ENCODE results near the gene STXBP5L.
"Not testable (repeated sequence)": the region's sequence is repeated elsewhere in the genome, so short reads cannot be mapped to it uniquely, and the experiment has no call there.

The STXBP5L gene

DNA sequence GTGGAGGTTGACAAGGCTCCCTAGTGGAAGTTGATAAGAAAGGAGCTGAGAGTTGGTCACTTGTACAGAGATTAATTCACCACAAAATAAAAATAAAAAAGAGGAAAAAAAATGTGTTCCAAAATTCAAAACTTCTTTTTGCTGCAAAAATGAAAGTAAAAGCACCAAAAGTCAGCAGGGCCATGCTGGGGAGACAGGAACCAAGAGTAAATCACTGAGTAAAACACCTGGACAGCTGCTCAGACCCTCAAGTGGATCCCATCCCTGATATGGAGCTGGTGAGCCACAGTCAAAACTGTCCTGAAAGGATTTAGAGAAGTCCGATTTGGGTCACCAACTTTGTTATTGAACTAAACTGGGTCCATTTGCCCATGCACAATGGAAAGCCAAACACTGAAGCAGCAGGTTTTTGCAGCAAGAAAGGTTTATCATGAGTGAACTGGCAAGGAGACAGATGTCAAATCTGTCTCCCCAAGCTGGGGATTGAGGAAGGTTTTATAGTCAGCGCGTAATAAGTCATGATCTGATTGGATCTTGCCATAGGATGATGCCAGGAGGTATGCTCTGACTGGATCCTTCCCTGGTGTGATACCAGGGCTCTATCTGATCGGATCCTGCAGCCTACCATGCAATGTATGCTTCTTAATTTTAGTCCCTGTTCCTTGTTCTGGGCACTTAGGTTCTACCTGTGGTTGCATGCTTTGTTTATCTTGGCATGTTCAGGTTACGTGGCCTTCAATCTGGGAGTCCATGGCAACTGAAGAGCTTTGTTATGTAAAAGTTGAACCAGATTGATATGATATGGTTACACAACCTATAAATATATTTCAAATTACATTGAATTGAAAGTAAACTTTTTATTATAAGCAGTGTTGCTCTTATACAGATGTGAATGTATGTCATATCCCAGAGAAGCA lies 324.6 kb downstream of the STXBP5L start:
- DNase-seq = no peak

DNA sequence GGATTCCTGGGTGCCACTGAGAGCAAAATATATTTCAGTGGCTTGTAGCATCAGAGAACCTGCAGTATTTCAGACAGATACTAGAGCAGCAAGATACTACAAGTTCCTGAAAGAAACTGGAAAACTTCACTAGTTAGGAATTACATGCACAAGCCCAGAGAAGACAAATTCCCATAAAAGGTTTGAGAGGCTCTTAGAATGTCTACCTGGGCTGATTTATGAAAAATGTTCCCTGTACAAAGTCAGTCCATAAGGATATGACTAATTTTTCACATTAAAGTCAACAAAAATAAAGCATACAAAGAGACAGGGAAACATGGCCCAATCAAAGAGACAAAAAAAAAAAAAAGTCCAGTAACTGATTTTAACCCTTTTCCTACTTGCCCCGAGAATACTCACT lies 335.2 kb downstream of the STXBP5L start:
- DNase-seq = no peak

DNA sequence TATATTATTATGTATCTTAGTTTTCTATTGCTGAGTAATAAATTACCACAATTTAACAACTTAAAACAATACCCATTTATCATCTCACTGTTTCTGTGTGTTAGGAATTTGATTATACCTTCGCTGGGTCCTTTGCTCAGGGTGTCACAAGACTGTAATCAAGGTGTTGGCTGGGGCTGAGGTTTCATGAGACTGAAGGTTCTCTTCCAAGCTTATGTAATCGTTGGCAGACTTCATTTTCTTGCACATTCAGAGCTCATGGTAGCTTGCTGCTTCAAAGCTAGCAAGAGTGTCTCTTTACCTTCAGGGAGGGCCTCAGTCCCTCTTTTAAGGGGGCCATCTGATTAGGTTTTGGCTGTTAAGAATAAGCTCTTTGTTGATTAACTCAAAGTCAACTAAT lies 344.7 kb downstream of the STXBP5L start:
- DNase-seq = no peak

DNA sequence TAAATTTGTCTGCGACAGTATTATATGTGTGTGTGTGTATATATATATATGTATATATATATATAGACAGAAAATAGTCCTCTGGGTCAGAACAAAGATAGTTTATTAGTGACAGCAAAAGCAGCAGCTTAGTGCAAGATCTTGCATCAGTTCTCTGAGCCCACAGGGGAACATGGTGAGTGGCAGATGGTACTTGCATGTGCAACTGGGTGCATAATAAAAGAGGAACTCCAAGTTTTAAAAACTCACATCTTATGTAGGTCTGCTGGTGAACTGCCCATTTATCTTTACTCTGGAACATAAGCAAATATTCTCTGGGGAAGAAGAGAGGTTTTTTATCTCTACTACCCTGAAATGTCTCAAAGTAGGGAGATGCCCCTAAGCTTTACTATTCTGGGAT lies 361.4 kb downstream of the STXBP5L start:
- no peak for DNase-seq

DNA sequence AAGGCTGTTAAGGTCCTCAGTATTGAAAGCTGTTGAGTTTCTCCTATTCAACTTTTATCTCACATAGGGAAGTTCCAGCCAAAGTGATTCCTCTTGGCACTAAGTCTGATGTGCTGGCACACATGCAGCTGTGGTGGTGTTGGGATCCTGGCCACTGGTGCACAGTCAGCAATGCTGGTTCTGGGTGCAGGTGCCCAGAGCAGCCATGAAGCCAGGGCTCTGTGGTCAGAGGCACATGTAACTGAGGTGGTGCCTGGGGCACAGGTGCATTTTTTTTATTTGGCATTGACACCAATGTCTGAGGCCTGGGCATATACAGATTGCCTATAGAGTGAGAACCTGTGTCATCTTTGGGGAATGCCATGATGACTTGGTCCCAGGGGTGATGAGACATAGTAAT lies 366.4 kb downstream of the STXBP5L start:
- no peak for DNase-seq

DNA sequence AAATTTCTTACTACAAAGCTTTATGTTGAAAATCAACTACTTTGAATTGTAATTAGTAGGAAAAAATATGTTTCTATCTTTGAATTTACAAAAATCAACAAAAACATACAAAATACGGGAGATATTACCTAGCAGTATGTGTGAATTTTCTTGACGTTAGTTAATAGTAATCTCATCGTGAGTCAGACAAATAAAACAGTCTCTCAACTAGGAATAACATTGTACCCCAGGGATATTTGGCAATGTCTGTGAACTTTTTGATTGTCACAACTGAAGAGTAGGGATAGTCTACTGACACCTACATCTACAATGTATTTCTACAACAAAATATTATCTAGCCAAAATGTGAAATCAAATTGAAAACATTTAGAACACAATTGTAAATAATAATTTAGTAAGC lies 387.4 kb downstream of the STXBP5L start:
- DNase-seq = no peak

DNA sequence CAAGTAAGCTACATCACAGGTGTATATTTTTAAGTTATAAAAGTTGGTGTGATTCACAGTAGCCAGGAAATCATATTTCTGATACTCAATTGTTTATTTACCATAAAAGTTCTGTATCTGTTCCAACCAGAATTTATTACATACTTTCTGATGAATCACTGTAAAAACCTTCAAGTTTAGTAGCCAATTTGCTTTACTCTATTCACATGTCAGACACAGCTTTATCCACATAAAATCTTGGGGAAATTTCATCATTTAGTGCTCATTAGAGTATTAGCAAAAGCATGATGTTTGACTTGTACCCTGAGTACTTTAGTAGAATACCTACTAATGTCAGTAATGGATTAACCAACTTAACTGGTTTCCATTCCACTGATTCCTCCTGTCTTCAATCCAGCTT lies 388.0 kb downstream of the STXBP5L start:
- no peak for DNase-seq

DNA sequence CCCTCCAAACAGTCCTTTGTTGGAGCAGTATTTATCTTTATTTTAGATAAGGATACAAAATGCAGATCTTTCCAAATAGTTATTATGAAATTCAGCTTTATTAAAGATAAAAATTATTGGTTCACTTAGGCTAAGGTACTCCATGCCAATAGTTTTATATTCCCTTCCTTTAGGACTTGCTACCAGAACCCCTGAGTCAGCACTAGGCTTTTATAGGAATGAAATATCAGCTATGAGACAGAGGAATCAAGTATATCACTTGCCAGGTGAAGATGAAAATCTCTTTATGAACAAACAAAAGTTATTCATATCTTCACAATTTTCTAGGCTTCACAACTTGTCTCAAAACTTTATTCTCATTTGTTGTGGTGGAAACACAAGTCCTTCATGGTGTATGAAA lies 416.3 kb downstream of the STXBP5L start:
- no peak for DNase-seq

DNA sequence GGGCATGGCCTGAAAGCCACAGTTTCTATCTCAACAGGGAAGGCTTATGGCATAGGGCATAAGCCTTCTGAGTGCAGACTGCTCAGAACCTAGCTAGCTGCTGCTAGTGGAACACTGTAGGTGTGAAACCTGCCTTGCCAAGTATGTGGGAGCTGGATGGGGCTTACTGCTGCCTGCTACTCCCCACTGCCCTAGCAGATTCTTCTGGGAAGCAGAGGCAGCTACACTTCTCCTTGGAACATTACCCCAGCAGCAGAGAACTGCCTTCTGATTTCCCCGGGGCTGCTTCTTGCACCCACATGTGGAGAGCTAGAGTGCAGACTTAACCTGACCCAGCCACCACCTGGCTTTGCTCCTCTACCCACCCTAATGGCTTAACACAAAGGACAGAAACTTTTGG lies 422.1 kb downstream of the STXBP5L start:
- DNase-seq = no peak

DNA sequence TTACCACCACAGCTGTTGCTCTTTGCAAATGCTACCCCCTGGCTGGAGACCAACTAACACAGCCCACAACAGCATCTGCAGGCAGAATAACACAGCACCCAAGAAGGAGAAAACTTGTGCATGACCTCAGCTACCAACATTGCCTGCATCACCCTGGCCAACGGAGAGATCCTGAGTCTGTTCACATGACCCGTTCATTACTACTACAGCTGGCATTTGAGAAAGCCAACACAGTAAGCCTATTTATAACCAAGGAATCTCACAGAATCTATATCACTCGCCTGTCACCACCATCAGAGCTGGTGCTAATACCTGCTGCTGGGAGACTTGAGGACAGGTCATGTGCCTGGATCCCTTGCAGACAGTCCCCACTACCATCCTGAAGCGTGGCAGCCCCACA lies 422.6 kb downstream of the STXBP5L start:
- no peak for DNase-seq

DNA sequence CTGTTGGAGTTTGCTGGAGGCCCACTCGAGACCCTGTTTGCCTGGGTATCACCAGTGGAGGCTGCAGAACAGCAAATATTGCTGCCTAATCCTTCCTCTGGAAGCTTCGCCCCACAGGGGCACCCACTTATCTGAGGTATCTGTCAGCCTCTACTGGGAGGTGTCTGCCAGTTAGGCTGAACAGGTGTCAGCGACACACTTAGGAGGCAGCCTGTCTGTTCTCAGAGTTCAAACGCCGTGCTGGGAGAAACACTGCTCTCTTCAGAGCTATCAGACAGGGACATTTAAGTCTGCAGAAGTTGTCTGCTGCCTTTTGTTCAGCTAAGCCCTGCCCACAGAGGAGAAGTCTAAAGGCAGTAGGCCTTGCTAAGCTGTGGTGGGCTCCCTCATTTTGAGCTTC lies 448.0 kb downstream of the STXBP5L start:
- DNase-seq = not testable (repeated sequence)

DNA sequence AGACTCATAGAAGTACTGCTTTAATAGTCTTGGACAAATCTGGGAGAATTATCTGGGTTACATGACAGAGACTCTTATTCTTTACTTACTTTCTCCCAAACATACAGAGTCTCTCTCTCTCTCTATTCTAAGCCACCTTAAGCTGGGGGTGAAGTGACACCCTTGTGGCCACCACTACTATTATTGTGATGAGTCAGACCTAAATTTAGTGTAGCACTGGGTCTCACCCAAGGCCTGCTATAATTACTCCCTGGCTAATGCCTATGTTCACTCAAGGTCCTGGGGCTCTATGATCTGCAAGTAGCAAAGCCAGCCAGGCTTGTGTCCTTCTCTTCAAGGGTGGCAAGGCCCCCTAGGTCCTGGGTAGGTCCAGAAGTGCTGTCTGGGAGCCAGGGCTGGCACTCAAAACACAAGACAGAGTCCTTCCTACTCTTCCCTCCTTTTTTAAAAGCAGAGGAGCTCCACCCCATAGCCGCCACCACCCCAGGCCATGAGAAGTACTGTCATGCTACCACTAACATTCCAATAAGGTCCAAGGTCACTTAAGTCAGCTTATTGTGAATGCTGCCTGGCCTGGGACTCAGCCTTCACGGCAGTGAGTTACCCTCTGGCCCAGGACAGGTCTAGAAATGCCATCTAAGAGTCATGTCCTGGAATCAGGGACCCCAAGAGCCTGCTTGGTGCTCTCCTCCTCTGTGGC lies 454.2 kb downstream of the STXBP5L start:
- DNase-seq = no peak

DNA sequence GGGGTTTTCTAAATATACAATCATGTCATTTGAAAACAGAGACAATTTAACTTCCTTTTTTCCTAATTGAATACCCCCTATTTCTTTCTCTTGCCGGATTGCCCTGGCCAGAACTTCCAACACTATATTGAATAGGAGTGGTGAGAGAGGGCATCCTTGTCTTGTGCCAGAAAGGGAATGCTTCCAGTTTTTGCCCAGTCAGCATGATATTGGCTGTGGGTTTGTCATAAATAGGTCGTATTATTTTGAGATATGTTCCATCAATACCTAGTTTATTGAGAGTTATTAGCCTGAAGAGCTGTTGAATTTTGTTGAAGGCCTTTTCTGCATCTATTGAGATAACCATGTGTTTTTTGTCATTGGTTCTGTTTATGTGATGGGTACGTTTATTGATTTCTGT lies 480.3 kb downstream of the STXBP5L start:
- DNase-seq = not testable (repeated sequence)

DNA sequence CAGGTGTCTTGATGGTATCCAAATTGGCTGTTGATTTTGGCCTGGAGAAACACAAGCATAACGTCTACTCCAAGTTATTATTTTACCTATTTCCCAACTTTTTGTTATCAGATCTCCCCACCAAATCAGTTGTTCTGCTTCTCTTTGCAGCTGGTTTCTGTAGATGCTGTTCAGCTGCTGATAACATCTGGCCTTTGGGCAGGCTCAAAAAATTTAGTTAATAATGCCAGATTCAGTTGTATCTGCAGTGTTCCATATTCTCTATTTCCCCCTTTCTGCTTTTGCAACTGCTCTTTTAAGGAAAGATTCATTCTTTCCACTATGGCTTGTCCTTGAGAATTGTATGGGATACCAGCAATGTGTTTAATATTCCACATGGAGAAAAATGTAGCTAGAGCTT lies 488.0 kb downstream of the STXBP5L start:
- DNase-seq = not testable (repeated sequence)

DNA sequence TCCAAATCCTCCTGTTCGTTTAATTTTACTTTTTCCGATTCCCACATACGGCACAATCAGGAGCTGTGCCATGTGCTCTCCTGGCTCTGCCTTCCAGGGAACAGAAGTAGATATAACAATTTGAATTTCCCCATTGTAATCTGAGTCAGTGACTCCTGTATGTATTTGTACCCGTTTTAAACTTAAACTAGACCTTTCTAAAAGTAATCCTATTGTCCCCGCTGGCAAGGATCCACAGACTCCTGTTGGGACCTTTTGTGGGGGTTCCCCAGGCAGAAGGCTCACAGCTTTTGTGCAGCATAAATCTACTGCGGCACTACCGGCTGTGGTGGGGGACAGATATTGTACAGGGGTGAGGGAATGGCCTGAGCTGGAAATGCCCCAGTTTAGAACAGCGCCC lies 490.0 kb downstream of the STXBP5L start:
- not testable (repeated sequence) for DNase-seq

DNA sequence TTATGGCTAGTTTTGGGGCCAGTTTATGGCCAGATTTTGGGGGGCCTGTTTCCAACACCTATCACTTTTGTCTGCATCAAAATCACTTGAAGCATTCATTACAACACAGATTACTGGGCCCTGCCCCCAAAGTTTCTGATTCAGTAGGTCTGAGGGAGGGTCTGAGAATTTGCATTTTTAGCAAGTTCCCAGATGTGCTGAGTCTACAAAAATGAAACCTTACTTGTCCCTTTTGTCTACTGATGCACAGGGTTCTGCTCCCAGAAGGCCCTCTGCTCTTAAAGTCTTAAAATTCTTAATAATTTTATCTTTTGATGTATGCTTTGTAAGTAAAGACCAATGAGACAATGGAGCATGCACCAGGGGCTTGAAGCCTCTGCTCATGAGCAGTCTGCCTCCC lies 491.8 kb downstream of the STXBP5L start:
- no peak for DNase-seq

DNA sequence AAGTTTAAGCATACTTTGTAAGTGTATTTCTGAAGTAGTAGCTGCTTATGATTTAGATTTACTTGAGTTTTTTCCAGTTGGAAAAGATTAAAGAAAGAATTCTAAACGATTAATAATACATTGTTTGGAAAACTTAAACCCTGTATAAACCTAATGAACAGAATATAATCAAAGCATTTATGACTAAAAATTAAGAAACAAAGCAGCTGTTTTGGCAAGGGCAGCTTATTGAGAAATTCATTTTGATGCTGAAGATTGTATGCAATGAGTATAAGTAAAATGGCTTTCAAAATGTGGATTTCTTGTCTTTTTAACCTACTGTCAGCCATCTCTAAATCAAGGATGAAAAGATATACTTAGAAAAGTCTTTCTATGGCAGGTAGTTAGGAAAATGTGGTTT lies 497.6 kb downstream of the STXBP5L start:
- no peak for DNase-seq

DNA sequence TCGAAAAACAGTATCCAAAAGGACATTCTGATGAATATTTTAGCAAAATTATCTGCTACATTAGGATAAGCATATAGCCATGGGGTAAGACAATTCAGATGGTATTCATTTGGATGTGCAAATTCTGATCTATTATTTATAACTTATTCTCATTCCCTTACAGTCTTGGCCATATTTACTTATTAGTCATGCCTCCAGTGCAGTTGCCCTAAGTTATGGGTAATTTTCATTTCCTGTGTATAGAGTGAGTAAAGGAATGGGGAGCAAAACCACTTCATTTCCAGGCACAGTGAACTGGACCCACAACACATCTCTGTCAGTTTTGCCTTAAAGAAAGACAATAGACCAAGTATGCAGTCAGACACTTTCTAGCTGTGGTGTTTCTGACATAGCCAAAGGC lies 503.5 kb downstream of the STXBP5L start:
- DNase-seq = no peak

DNA sequence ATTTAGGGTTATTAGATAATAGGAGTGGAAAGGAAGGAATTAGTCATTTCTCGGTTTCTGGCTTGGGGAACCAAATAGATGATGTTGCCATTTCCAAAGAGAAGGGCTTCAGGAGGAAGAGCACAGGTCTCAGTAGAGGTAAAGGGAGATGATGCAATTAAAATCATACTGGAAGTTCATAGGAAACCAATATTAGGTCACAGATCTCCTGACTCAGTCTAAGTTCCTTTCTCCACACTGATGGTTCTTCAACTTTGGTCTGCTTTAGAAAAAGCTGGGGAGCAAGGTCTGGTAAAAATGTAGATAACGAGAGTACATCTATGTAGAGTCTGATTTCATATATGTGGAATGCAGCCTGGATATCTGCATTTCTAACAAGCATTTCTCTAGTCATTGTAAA lies 506.9 kb downstream of the STXBP5L start:
- DNase-seq = no peak

DNA sequence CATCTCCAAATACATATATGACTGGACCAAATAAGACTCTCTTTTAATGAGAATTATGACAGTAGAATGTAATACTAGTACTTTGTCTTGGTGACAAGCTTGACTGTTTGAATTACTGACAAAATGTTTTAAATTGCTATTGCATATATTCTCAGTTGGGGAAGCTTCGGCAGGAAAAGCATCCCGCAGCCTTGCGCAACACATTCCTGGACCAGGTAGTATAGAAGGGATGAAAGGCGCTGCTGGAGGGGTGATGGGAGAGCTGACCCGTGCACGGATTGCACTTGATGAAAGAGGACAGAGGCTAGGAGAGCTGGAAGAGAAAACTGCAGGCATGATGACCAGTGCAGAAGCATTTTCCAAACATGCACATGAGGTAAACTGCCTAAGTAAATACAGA lies 510.2 kb downstream of the STXBP5L start:
- no peak for DNase-seq

DNA sequence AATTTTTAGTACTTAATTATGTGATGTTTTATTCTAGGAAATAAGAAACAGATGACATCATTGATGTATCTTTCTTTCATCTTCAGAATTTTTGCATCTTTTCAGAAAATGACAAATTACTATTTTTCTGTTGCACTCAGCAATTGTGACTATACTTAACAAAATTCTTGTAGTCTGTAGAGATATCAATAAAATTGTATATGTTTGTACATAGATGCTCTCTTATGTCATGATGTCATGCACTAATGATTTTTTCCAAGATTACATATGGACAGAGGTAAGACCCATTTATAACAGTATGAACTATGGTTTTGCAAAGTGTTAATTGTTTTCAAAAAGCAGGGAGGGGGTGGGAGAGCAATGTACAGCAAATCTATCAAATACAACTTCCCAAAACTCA lies 516.5 kb downstream of the STXBP5L start:
- no peak for DNase-seq

DNA sequence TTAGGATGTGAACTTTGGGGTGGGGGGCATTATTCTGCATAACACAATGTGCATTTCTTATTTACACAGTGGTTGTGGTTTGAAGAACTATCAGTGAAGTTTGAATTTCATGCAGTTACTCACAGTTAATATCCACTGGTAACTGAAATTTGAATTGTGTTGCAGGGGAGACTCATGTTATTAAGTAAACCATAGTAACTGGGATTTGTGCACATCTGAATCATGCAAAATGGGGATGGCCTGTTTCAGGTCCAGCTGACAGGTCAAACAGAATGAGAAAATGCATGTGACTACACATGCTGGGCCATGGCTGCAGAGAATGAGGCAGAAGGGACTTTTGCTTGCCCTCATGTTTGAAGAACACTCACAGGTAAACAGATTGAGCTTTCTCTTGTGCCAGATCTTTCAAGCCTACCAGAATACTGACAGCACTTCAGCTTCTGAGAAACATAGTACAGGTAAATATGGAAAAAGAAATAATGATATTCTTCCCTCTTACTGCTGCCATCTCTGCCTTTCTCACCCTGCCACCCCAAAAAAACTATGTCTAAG lies 522.7 kb downstream of the STXBP5L start:
- no peak for DNase-seq

DNA sequence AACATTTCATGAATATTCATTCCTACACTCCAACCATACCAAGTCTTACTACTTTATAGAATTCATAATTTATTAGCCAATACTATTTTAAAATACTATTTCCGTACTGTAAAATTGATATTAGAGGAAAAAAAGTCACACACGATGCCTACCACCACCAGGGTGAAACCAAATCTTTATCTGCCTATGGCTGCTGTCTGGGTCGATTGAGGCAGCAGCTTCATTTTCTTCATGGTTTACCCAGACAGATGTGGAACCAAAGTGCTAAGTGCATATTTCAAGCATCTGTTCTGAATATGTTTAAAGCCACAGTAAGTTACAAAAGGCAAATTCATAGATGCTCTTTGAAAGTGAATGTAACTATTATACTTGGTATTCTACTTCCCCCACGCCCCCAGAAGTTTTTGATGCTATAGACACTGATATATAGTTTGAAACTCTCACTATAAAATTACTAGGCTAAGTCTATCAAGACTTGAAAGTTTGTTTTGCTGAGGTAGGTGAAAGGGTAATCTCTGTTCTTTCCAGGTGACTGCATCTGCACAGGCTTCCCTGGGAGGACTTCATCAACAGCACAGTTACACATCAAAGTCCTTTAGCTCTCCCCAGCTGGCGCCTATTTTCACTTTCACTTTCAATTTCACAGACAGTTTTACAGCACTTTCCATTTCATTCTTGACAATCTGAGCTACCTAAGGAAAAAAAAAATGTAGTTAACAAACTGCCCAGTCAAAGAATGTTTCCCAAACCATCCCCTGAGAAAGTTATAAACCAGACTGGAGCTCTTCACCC lies 523.9 kb downstream of the STXBP5L start:
- no peak for DNase-seq
